NCI-H748 (cell line): ENCODE measurements around the gene AP2B1.
A peak's percentile ranks its signal among the peaks of the same experiment; 100 is the strongest.

Source experiments
- DNase-seq: peaks from one replicate; lab custom pipeline; 2025; ENCODE audit not compliant: unreplicated experiment; lab: John Stamatoyannopoulos, UW

The AP2B1 gene

DNA sequence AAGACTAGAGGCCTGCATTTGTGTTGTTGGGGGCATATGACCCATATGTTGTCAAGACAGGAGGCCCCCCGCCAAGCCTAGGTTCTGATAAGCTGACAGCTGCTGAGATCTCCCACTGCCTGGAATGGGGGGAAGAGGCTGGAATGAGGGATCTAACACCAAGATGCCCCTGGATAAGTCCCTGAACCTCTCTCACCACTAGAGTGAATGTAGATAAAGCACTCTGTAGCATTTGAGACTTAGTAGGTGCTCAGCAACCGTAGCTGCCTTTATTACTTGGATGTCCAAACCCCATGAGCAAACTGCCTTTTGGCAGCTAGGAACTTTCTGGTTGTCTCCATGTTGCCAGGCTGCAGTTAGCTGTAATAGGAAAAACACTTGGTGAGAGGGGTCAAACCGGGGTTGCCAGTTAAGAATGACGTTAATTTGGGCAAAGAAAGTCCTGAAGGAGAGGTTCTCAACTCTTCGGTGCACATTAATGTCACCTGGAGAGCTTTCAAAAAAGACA lies 139.9 kb downstream of the AP2B1 start:
- no peak for DNase-seq

DNA sequence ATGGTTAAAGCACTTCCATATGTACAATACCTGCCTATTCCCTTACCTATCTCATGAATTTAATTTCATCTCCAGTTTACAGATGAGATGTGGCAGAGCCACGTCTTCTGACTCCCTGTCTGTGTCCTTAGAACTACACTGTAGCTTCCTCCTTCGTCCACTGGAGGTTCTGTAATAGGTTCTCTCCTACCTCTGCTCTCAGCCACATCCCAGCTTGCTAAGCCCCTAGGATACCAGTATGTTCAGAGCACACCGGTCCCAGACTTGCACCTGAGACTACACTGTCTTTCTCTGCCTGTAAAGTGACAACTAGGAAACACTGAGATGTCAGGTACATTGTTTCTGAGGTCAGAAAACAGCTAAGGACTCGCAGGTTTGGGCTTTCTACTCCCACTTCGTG lies 140.5 kb downstream of the AP2B1 start:
- no peak for DNase-seq

GRCh38 chr17:35728551-35728950 lies 141.4 kb downstream of the AP2B1 start:
- DNase-seq, result no peak

- DNase-seq, result no peak
These were observed 142.3 kb downstream of the AP2B1 start for GRCh38 chr17:35729405-35729833.

DNA sequence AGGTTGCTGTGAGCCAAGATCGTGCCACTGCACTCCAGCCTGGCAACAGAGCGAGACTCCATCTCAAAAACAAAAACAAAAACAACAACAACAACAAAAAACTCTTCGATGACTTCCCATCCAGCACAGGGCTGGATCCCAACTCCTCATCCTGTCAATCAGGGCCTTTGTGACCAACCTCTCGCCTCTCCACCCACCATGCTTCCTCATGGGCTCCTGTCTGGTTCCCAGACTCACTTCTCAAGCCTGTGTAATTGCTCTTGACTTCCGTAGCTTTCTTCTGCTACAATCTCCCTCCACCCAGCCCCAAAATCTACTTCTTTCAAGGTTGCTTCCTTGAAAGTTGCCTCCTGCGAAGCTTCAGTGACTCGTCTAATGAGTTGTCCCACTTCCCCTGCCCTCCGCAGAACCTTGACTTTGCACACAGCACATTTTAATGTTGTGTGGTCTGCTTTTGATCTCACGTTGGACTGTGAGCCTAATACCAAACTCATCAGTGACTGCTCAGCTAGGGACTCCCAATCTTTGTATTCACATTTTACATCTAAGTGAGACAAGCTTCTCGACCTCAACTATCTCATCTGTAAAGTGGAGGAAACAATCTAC lies 143.4 kb downstream of the AP2B1 start:
- DNase-seq, result no peak

- peak; percentile 48 for DNase-seq
These were observed 144.3 kb downstream of the AP2B1 start, which contains the start of gene RASL10B for GRCh38 chr17:35731239-35731916. Gene RASL10B (plus strand): TSS chr17:35731639. CDS start chr17:35735185, 3,546 bp downstream.

DNA sequence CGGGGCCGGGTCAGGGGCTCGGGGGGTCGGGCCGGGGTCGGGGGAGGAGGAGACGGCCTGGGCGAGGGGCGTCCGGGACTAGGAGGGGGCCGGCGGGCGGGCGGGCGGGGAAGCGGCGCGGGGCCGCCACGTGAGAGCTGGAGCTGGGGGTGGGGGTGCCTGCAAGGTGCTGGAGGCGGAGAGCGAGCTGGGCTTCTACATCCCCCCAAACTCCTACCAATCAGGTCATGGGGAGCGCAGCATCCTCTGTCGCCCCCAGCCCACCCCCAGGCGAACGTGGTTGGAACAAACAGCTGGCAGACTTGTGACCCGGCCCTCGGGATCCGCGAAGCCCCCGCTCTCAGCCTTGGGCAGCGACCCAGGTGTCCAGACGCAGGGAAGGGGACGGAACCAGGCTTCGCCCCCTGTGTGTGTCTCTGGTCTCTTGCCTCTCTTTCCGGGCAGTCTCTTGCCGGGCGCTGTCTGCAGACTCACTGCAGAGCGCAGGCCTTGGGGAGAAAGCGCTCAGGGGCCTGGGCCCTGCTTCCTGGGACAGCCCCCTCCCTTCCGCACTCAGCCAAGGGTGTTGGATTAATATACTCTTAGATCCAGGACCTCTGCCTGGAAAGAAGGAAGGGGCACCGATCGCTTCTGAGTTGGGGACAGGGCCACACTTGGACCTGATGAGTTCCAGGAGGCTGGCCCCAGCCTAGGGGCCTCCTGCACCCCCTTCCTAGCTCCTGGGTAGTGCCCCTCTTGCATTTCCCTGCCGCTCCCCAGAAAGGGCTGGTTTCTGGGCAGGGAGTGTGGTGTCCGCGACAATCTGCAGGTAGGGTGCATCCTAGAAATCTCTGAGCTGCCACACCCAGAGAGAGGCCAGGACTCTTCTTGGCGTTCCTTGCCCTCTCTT lies 145.0 kb downstream of the AP2B1 start:
- peak; percentile 20 for DNase-seq

DNA sequence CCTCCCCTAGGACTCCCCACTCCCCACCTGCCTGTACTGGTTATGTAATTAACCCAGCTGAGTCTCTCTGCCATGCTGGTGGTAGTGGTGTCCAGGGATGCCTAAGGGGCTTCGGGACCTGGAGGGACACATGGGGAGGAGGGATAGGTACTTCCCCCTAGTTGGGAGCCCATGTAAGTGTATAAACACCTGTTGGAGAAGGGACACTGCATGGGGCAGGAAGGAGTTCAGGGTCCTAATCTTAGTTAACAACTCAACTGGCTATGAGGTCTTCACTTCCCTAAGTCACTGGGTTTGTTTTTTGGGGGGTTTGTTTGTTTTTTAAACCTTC lies 145.6 kb downstream of the AP2B1 start:
- DNase-seq, result no peak

GRCh38 chr17:35733366-35733765 lies 146.2 kb downstream of the AP2B1 start:
- no peak for DNase-seq

GRCh38 chr17:35734396-35734795 lies 147.3 kb downstream of the AP2B1 start:
- no peak for DNase-seq

DNA sequence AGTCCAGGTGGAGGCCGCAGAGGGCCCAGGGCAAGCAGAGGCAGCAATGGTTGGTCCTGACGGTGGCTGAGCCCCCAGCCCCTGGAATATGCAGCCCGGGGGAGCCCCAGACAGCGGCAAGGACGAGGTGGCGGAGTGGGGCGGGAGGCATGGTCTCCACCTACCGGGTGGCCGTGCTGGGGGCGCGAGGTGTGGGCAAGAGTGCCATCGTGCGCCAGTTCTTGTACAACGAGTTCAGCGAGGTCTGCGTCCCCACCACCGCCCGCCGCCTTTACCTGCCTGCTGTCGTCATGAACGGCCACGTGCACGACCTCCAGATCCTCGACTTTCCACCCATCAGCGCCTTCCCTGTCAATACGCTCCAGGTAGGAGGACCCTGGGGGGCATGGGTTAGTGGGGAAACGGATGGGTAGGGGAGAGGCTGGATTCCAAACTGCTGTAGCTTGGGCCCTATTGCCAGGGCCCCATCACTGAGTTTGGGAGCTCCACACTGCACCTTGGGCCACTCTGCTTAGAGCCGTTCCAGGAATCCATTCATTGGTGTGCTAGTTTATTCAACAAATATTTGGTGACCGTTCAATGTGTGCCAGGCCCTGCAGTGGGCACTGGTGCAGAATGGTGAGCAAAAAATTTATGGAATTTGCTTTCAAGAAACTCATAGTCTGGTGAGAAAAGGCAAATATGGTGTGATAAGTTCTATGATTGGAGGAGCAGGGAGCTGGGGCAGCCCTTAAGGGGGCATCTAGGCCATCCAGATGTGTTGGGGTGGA lies 148.1 kb downstream of the AP2B1 start:
- no peak for DNase-seq

DNA sequence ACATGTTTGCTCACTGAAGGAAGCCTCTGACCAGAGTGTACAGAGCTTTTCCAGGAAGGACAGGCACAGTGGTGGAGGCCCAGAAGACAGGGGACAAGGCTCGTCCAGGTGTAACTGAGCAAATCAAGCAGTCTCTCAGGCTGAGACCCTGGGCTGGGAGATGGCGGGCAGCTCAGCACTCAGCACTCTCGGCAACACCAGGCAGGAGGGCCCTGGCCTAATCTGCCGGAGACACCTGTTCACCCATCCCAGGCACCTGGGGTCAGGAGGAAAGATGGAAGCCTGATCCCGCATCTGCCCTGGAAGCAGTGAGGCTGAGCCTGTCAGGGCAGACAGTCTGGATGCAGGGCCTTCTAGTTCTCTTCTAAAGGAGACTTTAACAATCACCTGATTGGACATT lies 149.1 kb downstream of the AP2B1 start:
- no peak for DNase-seq

GRCh38 chr17:35738519-35739133 lies 151.5 kb downstream of the AP2B1 start:
- no peak for DNase-seq

DNA sequence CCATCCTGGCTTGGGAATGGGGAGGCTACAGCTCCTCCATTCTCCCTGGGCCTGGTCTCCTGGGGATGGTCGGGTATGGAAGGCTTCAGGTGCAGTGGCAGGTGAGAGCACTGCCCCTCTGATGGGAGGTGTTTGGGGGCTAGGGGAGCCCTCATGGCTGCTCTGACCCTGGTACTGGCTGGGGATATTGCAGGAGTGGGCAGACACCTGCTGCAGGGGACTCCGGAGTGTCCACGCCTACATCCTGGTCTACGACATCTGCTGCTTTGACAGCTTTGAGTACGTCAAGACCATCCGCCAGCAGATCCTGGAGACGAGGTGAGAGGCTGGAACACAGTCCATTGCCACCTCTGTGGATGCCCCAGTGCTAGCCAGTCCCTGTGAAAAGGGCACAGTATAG lies 153.1 kb downstream of the AP2B1 start:
- DNase-seq, result no peak

- DNase-seq, result peak; percentile 61
These were observed 154.1 kb downstream of the AP2B1 start for GRCh38 chr17:35740997-35741931.

DNA sequence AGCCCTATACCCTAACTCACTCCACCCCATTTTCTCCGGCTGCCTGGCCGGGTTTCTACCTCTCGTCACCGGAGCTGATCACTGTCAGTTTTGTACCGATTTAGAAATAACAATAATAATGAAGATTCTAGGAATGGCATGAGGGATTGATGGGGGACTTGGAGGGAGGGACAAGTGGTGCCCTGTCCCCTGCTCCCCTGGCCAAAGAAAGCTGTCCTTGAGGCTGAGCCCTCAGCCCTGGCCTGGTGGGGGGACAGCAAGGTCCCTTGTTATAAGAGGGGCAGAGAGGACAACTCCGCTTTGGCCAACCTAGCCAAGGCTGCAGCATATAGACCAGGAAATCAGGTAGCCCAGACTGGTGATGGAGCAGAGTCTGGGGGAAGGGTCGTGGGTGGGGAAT lies 155.4 kb downstream of the AP2B1 start:
- DNase-seq, result no peak

- no peak for DNase-seq
These were observed 155.9 kb downstream of the AP2B1 start for GRCh38 chr17:35742896-35743477.

- no peak for DNase-seq
These were observed 156.7 kb downstream of the AP2B1 start for GRCh38 chr17:35743626-35744328.
